Ascending aorta (tissue), 2 donors: Measurements from ENCODE around the gene OMD. TPM values are rescaled to one million over a fixed set of nuclear protein-coding genes. Genes with fewer than 3 reads are reported as not detected.

Experiments used
- DNase-seq, 2 donors: peaks; one replicate each; pipeline ENCODE4 v3.0.0-alpha.2; 2019; ENCODE audit warnings: low spot score in 2 of 2
- H3K27ac ChIP-seq, 2 donors: fragments of 200-600 bp; sonication (generic); one replicate each; pipeline ENCODE4 v1.5.1; 2016 to 2017; ENCODE audit warnings: mild to moderate bottlenecking in 1 of 2
- H3K27me3 ChIP-seq: fragments of 200-600 bp; sonication (generic); one replicate; pipeline ENCODE4 v1.5.1; 2017
- H3K36me3 ChIP-seq, 2 donors: fragments of 200-600 bp; sonication (generic); one replicate each; pipeline ENCODE4 v1.5.1; 2016
- H3K4me1 ChIP-seq, 2 donors: fragments of 200-600 bp; sonication (generic); one replicate each; pipeline ENCODE4 v1.5.1; 2016 to 2017; ENCODE audit warnings: mild to moderate bottlenecking in 1 of 2
- H3K4me3 ChIP-seq, 2 donors: fragments of 200-600 bp; sonication (generic); one replicate each; pipeline ENCODE4 v1.5.1; 2016 to 2017; ENCODE audit warnings: mild to moderate bottlenecking in 1 of 2
- H3K9me3 ChIP-seq, 2 donors: fragments of 200-600 bp; sonication (generic); one replicate each; pipeline ENCODE4 v1.5.1; 2016
- intact Hi-C: fragments of 100-400 bp; cut with DNase I; formaldehyde crosslinking; loops from one replicate; pipeline ENCODE4 v1.15.1; 2023
- total RNA-seq: library from RNA; depleted of rRNA; stranded (reverse); fragments of >200 nt; gene quantifications from one replicate; pipeline ENCODE4 v1.1.0, GENCODE V29; 2016
- TF ChIP-seq, protein P1 (sequence below), 3 experiments: fragments of 200-600 bp in 2 of 3; fragments of 450-650 bp in 1 of 3; sonication (generic) in 2 of 3; IDR thresholded peaks; one replicate each; pipeline ENCODE4 v1.5.1; 2016 to 2019; ENCODE audit warnings: antibody characterized with exemption in 3 of 3, mild to moderate bottlenecking in 1 of 3, moderate library complexity in 1 of 3

Gene OMD
- total RNA-seq, 1 donor from 2014 or later = 36.2 TPM

GRCh38 chr9:92404042-92404836, 20.0 kb downstream of the OMD start, which contains the start of gene OGN:
Gene OGN (minus strand): TSS chr9:92404578. CDS start chr9:92403407, 1,171 bp downstream.
- intact Hi-C loops = loop anchor here (2.0 kb wide), 1 partner anchor 17 kb away; no protein-coding TSS in a partner anchor
- no peaks in the 10 kb centered on the region for H3K9me3 ChIP-seq
- H3K27me3 ChIP-seq = no peaks in the 10 kb centered on the region
- H3K4me3 ChIP-seq = peak within 1 kb of the TSS; percentile 41 to 64
- TF ChIP-seq, protein P1, sequence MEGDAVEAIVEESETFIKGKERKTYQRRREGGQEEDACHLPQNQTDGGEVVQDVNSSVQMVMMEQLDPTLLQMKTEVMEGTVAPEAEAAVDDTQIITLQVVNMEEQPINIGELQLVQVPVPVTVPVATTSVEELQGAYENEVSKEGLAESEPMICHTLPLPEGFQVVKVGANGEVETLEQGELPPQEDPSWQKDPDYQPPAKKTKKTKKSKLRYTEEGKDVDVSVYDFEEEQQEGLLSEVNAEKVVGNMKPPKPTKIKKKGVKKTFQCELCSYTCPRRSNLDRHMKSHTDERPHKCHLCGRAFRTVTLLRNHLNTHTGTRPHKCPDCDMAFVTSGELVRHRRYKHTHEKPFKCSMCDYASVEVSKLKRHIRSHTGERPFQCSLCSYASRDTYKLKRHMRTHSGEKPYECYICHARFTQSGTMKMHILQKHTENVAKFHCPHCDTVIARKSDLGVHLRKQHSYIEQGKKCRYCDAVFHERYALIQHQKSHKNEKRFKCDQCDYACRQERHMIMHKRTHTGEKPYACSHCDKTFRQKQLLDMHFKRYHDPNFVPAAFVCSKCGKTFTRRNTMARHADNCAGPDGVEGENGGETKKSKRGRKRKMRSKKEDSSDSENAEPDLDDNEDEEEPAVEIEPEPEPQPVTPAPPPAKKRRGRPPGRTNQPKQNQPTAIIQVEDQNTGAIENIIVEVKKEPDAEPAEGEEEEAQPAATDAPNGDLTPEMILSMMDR (IDR thresholded peaks at IDR 0.05) = no peak
- DNase-seq = no peak
- peak within 1 kb of the TSS; percentile 82 to 84 for H3K27ac ChIP-seq
- no peaks in the 10 kb centered on the region for H3K36me3 ChIP-seq
- peaks cover 0 to 9% of the 10 kb centered on the region in 2 donors for H3K4me1 ChIP-seq

DNA sequence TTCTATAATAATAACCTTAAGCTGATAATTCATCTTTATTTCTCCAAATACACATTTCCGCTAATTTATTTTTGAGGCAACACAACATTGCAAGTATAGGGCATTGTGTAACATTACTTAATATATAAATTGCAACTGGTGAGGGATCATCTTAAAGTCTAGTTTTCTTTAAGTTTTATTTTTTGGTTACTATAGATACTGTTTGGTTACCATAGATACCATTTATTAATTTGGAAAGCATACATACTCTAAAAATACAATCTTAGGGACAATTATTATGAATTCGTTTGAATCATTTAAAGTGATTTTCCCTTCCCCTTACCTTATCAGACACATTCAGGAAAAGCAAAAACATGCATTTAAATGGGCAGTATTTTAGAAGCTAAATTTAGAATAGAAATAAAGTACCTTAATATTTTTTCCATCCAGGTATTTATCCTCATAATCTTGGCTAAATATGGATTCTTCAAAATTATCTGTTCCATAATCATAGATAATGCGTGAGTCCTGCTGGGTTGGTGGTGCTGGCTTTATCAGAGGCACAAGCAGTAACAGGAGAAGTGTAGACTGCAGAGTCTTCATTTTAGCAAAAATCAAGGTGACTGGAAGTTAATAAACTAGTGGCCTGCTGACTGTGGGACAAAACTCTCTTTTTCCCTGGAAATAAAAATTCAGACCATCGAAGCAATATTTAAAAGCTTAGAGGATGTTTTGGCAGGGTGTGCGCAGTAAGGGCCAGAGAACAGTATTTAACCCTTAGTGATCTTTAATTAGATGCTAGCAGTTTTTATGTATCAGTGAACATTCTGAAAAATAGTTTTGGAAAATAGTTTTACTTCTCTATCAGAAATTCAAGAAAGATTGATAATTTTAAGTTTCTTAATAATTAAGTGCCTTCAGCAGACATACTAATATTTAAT, 21.2 kb downstream of the OMD start:
- intact Hi-C loops = no loop called here

DNA sequence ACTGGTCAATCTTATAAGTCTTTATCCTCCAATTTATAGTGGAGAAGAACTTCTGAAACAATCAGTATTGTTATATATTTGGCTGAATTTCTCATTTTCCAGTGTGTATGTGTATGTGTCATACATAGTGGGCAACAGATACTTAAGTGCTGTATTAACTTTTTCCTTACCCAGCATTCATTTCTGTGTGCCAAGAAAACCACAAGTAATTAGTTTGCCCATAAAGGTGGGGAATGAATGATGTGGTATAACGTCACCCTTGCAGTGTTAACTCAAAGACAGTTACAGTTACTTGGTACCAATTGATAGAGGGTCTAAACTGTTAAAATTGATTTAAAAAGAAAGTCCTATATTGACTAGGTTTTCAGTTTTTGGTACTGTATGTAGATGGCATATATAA, 21.9 kb downstream of the OMD start:
- DNase-seq = no peak
- Histone ChIP-seq H3K27ac (peak overlapping the region; percentile 69 to 82), H3K36me3 (peaks cover 11 to 15% of the 10 kb centered on the region in 2 donors), H3K9me3 (no peaks in the 10 kb centered on the region), H3K4me1 (peaks cover 0 to 12% of the 10 kb centered on the region in 2 donors), H3K4me3 (peak overlapping the region; percentile 41 to 64), H3K27me3 (no peaks in the 10 kb centered on the region)
- TF ChIP-seq, protein P1 (IDR thresholded peaks at IDR 0.05) = no peak
- intact Hi-C loops = no loop called here

More for the DNA sequence above, 21.2 kb downstream of the OMD start:
- H3K36me3 ChIP-seq = peaks cover 5 to 9% of the 10 kb centered on the region in 2 donors
- H3K27me3 ChIP-seq = no peaks in the 10 kb centered on the region
- DNase-seq = no peak
- H3K4me3 ChIP-seq = peak overlapping the region; percentile 41 to 64
- TF ChIP-seq, protein P1 (IDR thresholded peaks at IDR 0.05) = no peak
- peak overlapping the region; percentile 69 to 82 for H3K27ac ChIP-seq
- H3K4me1 ChIP-seq = peaks cover 0 to 14% of the 10 kb centered on the region in 2 donors
- H3K9me3 ChIP-seq = no peaks in the 10 kb centered on the region

DNA sequence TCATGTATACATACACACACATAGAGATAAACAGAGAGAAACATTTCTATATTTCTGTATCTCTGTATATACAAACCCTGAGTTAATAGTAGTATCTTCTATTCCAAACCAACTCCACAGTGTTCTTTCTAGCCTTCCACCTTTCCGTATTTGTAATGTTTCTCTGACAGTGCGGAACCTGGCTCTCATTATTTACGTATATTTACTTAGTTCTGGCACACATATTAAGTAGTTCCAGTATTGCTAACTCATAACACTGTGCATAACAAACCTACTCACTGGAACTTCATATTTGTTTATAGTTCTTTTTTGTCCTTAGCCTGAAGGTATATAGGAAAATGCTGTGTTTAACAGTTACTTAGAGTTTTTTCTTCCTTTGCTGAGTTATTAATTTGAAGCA, 26.4 kb downstream of the OMD start:
- intact Hi-C loops = loop anchor here (5.0 kb wide), 1 partner anchor 64 kb away; no protein-coding TSS in a partner anchor
- H3K4me1 ChIP-seq = peaks cover 0 to 13% of the 10 kb centered on the region in 2 donors
- H3K9me3 ChIP-seq = no peaks in the 10 kb centered on the region
- no peak for DNase-seq
- H3K4me3 ChIP-seq = no peak overlapping the region
- H3K27me3 ChIP-seq = no peaks in the 10 kb centered on the region
- H3K27ac ChIP-seq = peak overlapping the region; percentile 54 to 82
- H3K36me3 ChIP-seq = peaks cover 14 to 26% of the 10 kb centered on the region in 2 donors
- TF ChIP-seq, protein P1 (IDR thresholded peaks at IDR 0.05) = no peak

GRCh38 chr9:92395617-92396016, 28.7 kb downstream of the OMD start:
- intact Hi-C loops = loop anchor here (5.0 kb wide), 1 partner anchor 67 kb away; no protein-coding TSS in a partner anchor
- no peak for DNase-seq
- H3K27ac ChIP-seq = peak overlapping the region; percentile 47 to 83
- TF ChIP-seq, protein P1 (IDR thresholded peaks at IDR 0.05) = no peak
- H3K9me3 ChIP-seq = no peaks in the 10 kb centered on the region
- no peaks in the 10 kb centered on the region for H3K27me3 ChIP-seq
- H3K4me3 ChIP-seq = no peak overlapping the region
- H3K36me3 ChIP-seq = peaks cover 21 to 42% of the 10 kb centered on the region in 2 donors
- peaks cover 3 to 20% of the 10 kb centered on the region in 2 donors for H3K4me1 ChIP-seq
